OCI-LY1 (cell line): ENCODE data around the gene TPGS2.
"Not testable (repeated sequence)": the region's sequence is repeated elsewhere in the genome, so short reads cannot be mapped to it uniquely, and the experiment has no call there.

Experiments used
- H2AFZ ChIP-seq: fragments of 200-600 bp; sonication (generic), shearing (Covaris generic); 2 replicates; pipeline ENCODE4 v1.6.0; 2014; ENCODE audit warnings: antibody characterized with exemption, mild to moderate bottlenecking, low read length
- H3F3A ChIP-seq: fragments of 200-600 bp; sonication (generic), shearing (Covaris generic); 2 replicates; pipeline ENCODE4 v1.6.0; 2014; ENCODE audit warnings: mild to moderate bottlenecking, antibody characterized with exemption, low read length, moderate library complexity; ENCODE audit not compliant: insufficient read depth
- H3K27ac ChIP-seq: fragments of 200-600 bp; sonication (generic); 2 replicates; pipeline ENCODE4 v1.5.1; 2014; ENCODE audit warnings: low read length, mixed run types, mild to moderate bottlenecking, low read depth; ENCODE audit not compliant: poor library complexity, severe bottlenecking
- H3K27me3 ChIP-seq: fragments of 200-600 bp; sonication (generic); 2 replicates; pipeline ENCODE4 v1.6.0; 2014; ENCODE audit warnings: antibody characterized with exemption, mild to moderate bottlenecking, low read length, moderate library complexity; ENCODE audit not compliant: insufficient read depth
- H3K36me3 ChIP-seq: fragments of 200-600 bp; sonication (generic); 2 replicates; pipeline ENCODE4 v1.6.1; 2014; ENCODE audit warnings: mild to moderate bottlenecking, antibody characterized with exemption, low read length, moderate library complexity, mixed read lengths; ENCODE audit not compliant: insufficient read depth
- H3K4me1 ChIP-seq: fragments of 200-600 bp; sonication (generic); 2 replicates; pipeline ENCODE4 v1.5.1; 2014; ENCODE audit warnings: mild to moderate bottlenecking, low read length, moderate library complexity; ENCODE audit not compliant: insufficient read depth, severe bottlenecking
- H3K4me2 ChIP-seq: fragments of 200-600 bp; sonication (generic), shearing (Covaris generic); 2 replicates; pipeline ENCODE4 v1.6.1; 2014; ENCODE audit warnings: low read length
- H3K4me3 ChIP-seq: fragments of 200-600 bp; sonication (generic); 2 replicates; pipeline ENCODE4 v1.5.1; 2014; ENCODE audit warnings: low read length, low read depth, mild to moderate bottlenecking, mixed read lengths; ENCODE audit not compliant: poor library complexity, severe bottlenecking
- H3K79me2 ChIP-seq: fragments of 200-600 bp; shearing (Covaris generic); 2 replicates; pipeline ENCODE4 v1.6.1; 2016; ENCODE audit warnings: mixed run types, low read length, mixed read lengths; ENCODE audit not compliant: insufficient read depth
- H3K9ac ChIP-seq: fragments of 200-600 bp; sonication (generic), shearing (Covaris generic); 2 replicates; pipeline ENCODE4 v1.6.1; 2014; ENCODE audit warnings: mild to moderate bottlenecking, low read length, mixed read lengths
- H3K9me2 ChIP-seq: fragments of 200-600 bp; sonication (generic), shearing (Covaris generic); 2 replicates; pipeline ENCODE4 v1.6.1; 2014; ENCODE audit warnings: low read depth, mild to moderate bottlenecking, low read length, mixed read lengths
- H3K9me3 ChIP-seq: fragments of 200-600 bp; shearing (Covaris generic); 2 replicates; pipeline ENCODE4 v1.6.1; 2014; ENCODE audit warnings: low read length, mixed read lengths
- H4K20me1 ChIP-seq: fragments of 200-600 bp; sonication (generic), shearing (Covaris generic); 2 replicates; pipeline ENCODE4 v1.6.0; 2016; ENCODE audit warnings: mild to moderate bottlenecking, low read length; ENCODE audit not compliant: insufficient read depth
- EZH2 ChIP-seq: fragments of 200-600 bp; sonication (generic), shearing (Covaris generic); IDR thresholded peaks from 2 replicates; pipeline ENCODE4 v1.8.0; 2017; ENCODE audit warnings: borderline replicate concordance, mixed run types, mild to moderate bottlenecking, antibody characterized with exemption, low read length, moderate library complexity, mixed read lengths
- TF ChIP-seq, protein P1 (sequence below): fragments of 200-600 bp; sonication (generic), shearing (Covaris generic); IDR thresholded peaks from 2 replicates; pipeline ENCODE4 v1.5.1; 2017; ENCODE audit warnings: mild to moderate bottlenecking, antibody characterized with exemption, low read length, moderate library complexity, mixed read lengths

The TPGS2 gene, protein sequence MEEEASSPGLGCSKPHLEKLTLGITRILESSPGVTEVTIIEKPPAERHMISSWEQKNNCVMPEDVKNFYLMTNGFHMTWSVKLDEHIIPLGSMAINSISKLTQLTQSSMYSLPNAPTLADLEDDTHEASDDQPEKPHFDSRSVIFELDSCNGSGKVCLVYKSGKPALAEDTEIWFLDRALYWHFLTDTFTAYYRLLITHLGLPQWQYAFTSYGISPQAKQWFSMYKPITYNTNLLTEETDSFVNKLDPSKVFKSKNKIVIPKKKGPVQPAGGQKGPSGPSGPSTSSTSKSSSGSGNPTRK

DNA sequence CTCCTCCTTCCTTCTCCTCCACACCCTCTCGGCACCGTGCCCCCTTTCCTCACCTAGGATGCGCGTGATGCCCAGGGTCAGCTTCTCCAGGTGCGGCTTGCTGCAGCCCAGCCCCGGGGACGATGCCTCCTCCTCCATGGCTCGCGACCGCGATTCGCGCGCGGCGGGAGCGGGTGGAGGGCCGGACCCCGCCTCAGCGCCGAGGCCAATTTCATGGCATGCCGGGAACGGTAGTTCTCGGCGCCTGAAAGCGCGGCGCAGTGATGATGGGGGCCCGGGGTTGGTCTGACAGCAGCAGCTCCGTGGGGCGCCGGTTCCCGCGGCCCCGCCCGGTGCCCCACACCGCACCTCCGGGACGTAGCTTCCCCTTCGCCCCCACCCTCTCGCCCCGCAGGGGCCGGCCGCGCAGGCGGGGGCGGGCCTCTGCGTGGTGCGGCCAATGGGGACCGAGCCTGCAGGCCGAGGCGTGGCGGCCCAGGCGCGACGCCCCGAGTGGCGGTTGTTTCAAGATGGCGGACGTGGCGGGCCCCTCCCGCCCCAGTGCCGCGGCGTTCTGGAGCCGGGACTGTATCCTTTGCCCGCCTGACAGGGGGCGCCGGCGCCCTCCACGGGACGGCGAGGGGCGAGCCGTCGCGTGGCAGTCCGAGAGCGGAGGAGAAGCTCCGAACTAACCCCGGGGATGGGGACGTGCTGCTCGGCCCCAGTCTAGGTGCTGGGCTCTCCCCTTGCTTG is at the start of gene TPGS2, which contains the start of gene KIAA1328:
Gene TPGS2, minus strand, starts transcription at position 373 of the 732 bp plus-strand sequence. Its CDS starts 235 bp downstream, at position 138.
Gene KIAA1328, plus strand, starts transcription at position 498 of the 732 bp plus-strand sequence. Its CDS starts 12 bp downstream, at position 510.
- H3K36me3 ChIP-seq, result peaks cover 19% of the 10 kb centered on the region
- H3K4me2 ChIP-seq, result peak within 1 kb of the TSS; percentile 90
- H2AFZ ChIP-seq, result no peak within 1 kb of the TSS
- H3K79me2 ChIP-seq, result peaks cover 24% of the 10 kb centered on the region
- peak within 1 kb of the TSS; percentile 63 for H3K27ac ChIP-seq
- no peaks in the 10 kb centered on the region for H3K9me3 ChIP-seq
- H4K20me1 ChIP-seq, result no peaks in the 10 kb centered on the region
- H3K4me3 ChIP-seq, result peak within 1 kb of the TSS; percentile 92
- TF ChIP-seq, protein P1, sequence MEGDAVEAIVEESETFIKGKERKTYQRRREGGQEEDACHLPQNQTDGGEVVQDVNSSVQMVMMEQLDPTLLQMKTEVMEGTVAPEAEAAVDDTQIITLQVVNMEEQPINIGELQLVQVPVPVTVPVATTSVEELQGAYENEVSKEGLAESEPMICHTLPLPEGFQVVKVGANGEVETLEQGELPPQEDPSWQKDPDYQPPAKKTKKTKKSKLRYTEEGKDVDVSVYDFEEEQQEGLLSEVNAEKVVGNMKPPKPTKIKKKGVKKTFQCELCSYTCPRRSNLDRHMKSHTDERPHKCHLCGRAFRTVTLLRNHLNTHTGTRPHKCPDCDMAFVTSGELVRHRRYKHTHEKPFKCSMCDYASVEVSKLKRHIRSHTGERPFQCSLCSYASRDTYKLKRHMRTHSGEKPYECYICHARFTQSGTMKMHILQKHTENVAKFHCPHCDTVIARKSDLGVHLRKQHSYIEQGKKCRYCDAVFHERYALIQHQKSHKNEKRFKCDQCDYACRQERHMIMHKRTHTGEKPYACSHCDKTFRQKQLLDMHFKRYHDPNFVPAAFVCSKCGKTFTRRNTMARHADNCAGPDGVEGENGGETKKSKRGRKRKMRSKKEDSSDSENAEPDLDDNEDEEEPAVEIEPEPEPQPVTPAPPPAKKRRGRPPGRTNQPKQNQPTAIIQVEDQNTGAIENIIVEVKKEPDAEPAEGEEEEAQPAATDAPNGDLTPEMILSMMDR, result peak; percentile 62
- TF ChIP-seq EZH2, result no peak
- no peaks in the 10 kb centered on the region for H3K27me3 ChIP-seq
- H3K9ac ChIP-seq, result peak within 1 kb of the TSS; percentile 89
- peaks cover 34% of the 10 kb centered on the region for H3K4me1 ChIP-seq
- no peaks in the 10 kb centered on the region for H3K9me2 ChIP-seq
- H3F3A ChIP-seq, result no peaks in the 10 kb centered on the region

DNA sequence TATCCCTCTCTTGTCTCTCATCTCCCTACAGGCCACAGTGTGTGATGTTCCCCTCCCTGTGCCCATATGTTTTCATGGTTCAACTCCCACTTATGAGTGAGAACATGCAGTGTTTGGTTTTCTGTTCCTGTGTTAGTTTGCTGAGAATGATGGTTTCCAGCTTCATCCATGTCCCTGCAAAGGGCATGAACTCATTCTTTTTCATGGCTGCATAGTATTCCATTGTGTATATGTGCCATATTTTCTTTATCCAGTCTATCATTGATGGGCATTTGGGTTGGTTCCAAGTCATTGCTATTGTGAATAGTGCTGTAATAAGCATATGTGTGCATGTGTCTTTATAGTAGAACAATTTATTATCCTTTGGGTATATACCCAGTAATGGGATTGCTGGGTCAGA is 45.0 kb upstream of the TPGS2 start:
- H3F3A ChIP-seq, H3K36me3 ChIP-seq, H4K20me1 ChIP-seq, H3K9ac ChIP-seq, H3K27me3 ChIP-seq, H3K4me3 ChIP-seq, H3K4me1 ChIP-seq, H3K9me2 ChIP-seq, H2AFZ ChIP-seq, H3K79me2 ChIP-seq, H3K9me3 ChIP-seq, H3K27ac ChIP-seq, H3K4me2 ChIP-seq: not testable (repeated sequence)

DNA sequence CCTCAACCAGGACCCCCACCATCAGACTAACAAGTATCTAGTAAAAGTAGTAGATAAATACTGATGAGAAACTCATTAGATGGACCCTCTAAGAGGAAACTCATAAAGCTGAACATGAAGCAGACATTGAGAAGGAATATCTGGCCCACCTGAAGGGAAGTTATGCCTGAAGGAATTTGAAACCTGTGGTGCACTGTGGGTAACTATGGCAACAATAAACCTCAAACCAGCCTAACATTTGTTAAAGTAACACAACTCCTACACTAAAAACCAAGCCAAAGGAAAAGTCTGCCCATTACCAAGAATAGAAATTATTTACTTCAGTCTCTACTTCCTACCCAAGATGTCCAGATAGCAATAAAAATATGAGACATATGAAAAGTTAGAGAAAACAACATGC is 43.5 kb upstream of the TPGS2 start:
- no peaks in the 10 kb centered on the region for H3F3A ChIP-seq
- H3K27ac ChIP-seq, result no peak overlapping the region
- no peak overlapping the region for H3K4me3 ChIP-seq
- TF ChIP-seq EZH2, result no peak
- TF ChIP-seq, protein P1, result no peak
- H3K27me3 ChIP-seq, result no peaks in the 10 kb centered on the region
- no peak overlapping the region for H2AFZ ChIP-seq
- H3K4me1 ChIP-seq, result no peaks in the 10 kb centered on the region
- no peaks in the 10 kb centered on the region for H3K79me2 ChIP-seq
- no peaks in the 10 kb centered on the region for H3K9me2 ChIP-seq
- no peak overlapping the region for H3K4me2 ChIP-seq
- no peak overlapping the region for H3K9ac ChIP-seq
- H3K9me3 ChIP-seq, result no peaks in the 10 kb centered on the region
- H3K36me3 ChIP-seq, result no peaks in the 10 kb centered on the region
- H4K20me1 ChIP-seq, result no peaks in the 10 kb centered on the region
